T-helper 17 cell (primary cell): Measurements from ENCODE around the gene NFATC1. TPM values are rescaled to one million over a fixed set of nuclear protein-coding genes. Genes with fewer than 3 reads are reported as not detected.
A peak's percentile ranks its signal among the peaks of the same experiment; 100 is the strongest.
"Not testable (repeated sequence)": the region's sequence is repeated elsewhere in the genome, so short reads cannot be mapped to it uniquely, and the experiment has no call there.

Experiments
- ATAC-seq: fragments of 150-1000 bp; cut with Tn5 transposase; 2 replicates; pipeline ENCODE4 v1.10.0; 2021; ENCODE audit warnings: mild to moderate bottlenecking, moderate library complexity
- DNase-seq, 3 donors: peaks; one replicate each; pipeline versions ENCODE4 v3.0.0 to v3.0.0-alpha.2; 2020 to 2021
- H3K9me3 ChIP-seq: one replicate; pipeline ENCODE4 v1.7.0; 2013; ENCODE audit warnings: low read length, mild to moderate bottlenecking; ENCODE audit not compliant: control insufficient read depth, poor library complexity, severe bottlenecking
- H3K27ac Mint-ChIP-seq: one replicate; pipeline ENCODE4 v1.8.0; 2022; ENCODE audit warnings: mild to moderate bottlenecking, moderate library complexity, mixed read lengths
- H3K27me3 Mint-ChIP-seq: one replicate; pipeline ENCODE4 v1.8.0; 2022; ENCODE audit warnings: mixed read lengths
- H3K36me3 Mint-ChIP-seq: one replicate; pipeline ENCODE4 v1.8.0; 2022; ENCODE audit warnings: low read depth, mixed read lengths
- H3K4me1 Mint-ChIP-seq: one replicate; pipeline ENCODE4 v1.8.0; 2022; ENCODE audit warnings: mild to moderate bottlenecking, mixed read lengths
- H3K4me3 Mint-ChIP-seq: one replicate; pipeline ENCODE4 v1.8.0; 2022; ENCODE audit warnings: mild to moderate bottlenecking, moderate library complexity, mixed read lengths
- total RNA-seq, 4 donors: library from RNA in 2 of 4; stranded (reverse) in 2 of 4; gene quantifications; one replicate each; pipeline ENCODE4 v1.2.3 and lab custom pipeline; 2022 to 2026

NFATC1 gene
- total RNA-seq, 2 donors from 2014 or later, result 73.4 to 77.8 TPM

- H3K27me3 Mint-ChIP-seq, result no peaks in the 10 kb centered on the region
- ATAC-seq, result peak; percentile 23
- DNase-seq, result peak in 1 of 3 donors; percentile 3
Measured at GRCh38 chr18:79496237-79496977, 100.7 kb downstream of the NFATC1 start.

GRCh38 chr18:79496978-79497637, 101.4 kb downstream of the NFATC1 start:
- Mint-ChIP-seq H3K27ac (no peak overlapping the region), H3K36me3 (peaks cover 6% of the 10 kb centered on the region)

More at GRCh38 chr18:79496237-79496977, 100.7 kb downstream of the NFATC1 start:
- Mint-ChIP-seq H3K27ac (no peak overlapping the region), H3K4me3 (no peak overlapping the region), H3K36me3 (peaks cover 6% of the 10 kb centered on the region), H3K4me1 (peaks cover 5% of the 10 kb centered on the region)
- peaks cover 12% of the 10 kb centered on the region for H3K9me3 ChIP-seq

GRCh38 chr18:79497638-79498081, 101.9 kb downstream of the NFATC1 start:
- H3K9me3 ChIP-seq, result peaks cover 12% of the 10 kb centered on the region
- H3K4me1 Mint-ChIP-seq, result no peaks in the 10 kb centered on the region
- ATAC-seq (no peak), DNase-seq (no peak)
- peaks cover 6% of the 10 kb centered on the region for H3K36me3 Mint-ChIP-seq
- H3K27me3 Mint-ChIP-seq, result no peaks in the 10 kb centered on the region
- H3K4me3 Mint-ChIP-seq, result no peak overlapping the region
- H3K27ac Mint-ChIP-seq, result no peak overlapping the region

More at GRCh38 chr18:79496978-79497637, 101.4 kb downstream of the NFATC1 start:
- H3K9me3 ChIP-seq, result peaks cover 12% of the 10 kb centered on the region
- Mint-ChIP-seq H3K4me1 (peaks cover 1% of the 10 kb centered on the region), H3K27me3 (no peaks in the 10 kb centered on the region), H3K4me3 (no peak overlapping the region)
- ATAC-seq (no peak), DNase-seq (peak in 1 of 3 donors; percentile 2)

GRCh38 chr18:79498662-79499061, 102.9 kb downstream of the NFATC1 start:
- H3K4me1 Mint-ChIP-seq, result peaks cover 6% of the 10 kb centered on the region
- no peaks in the 10 kb centered on the region for H3K27me3 Mint-ChIP-seq
- peaks cover 6% of the 10 kb centered on the region for H3K36me3 Mint-ChIP-seq
- H3K27ac Mint-ChIP-seq, result no peak overlapping the region
- H3K4me3 Mint-ChIP-seq, result no peak overlapping the region
- ATAC-seq (no peak), DNase-seq (no peak)
- H3K9me3 ChIP-seq, result peaks cover 12% of the 10 kb centered on the region

- peaks cover 6% of the 10 kb centered on the region for H3K36me3 Mint-ChIP-seq
- H3K27me3 Mint-ChIP-seq, result no peaks in the 10 kb centered on the region
- peaks cover 19% of the 10 kb centered on the region for H3K4me1 Mint-ChIP-seq
- ATAC-seq, result no peak
- H3K4me3 Mint-ChIP-seq, result no peak overlapping the region
- DNase-seq, result no peak
- no peak overlapping the region for H3K27ac Mint-ChIP-seq
- H3K9me3 ChIP-seq, result peaks cover 12% of the 10 kb centered on the region
Measured at GRCh38 chr18:79501006-79501405, 105.3 kb downstream of the NFATC1 start.

GRCh38 chr18:79502782-79503181, 107.1 kb downstream of the NFATC1 start:
- Mint-ChIP-seq H3K36me3 (peaks cover 6% of the 10 kb centered on the region), H3K4me1 (peaks cover 28% of the 10 kb centered on the region), H3K27me3 (no peaks in the 10 kb centered on the region), H3K27ac (peak overlapping the region; percentile 54), H3K4me3 (no peak overlapping the region)
- no peak for ATAC-seq
- DNase-seq, result no peak
- peaks cover 11% of the 10 kb centered on the region for H3K9me3 ChIP-seq

GRCh38 chr18:79503406-79503805, 107.7 kb downstream of the NFATC1 start:
- ATAC-seq (no peak), DNase-seq (peak in 1 of 3 donors; percentile 2)
- H3K4me3 Mint-ChIP-seq, result no peak overlapping the region
- H3K27ac Mint-ChIP-seq, result no peak overlapping the region
- no peaks in the 10 kb centered on the region for H3K27me3 Mint-ChIP-seq
- peaks cover 28% of the 10 kb centered on the region for H3K4me1 Mint-ChIP-seq
- peaks cover 9% of the 10 kb centered on the region for H3K9me3 ChIP-seq
- H3K36me3 Mint-ChIP-seq, result peaks cover 4% of the 10 kb centered on the region

GRCh38 chr18:79504034-79504433, 108.3 kb downstream of the NFATC1 start:
- Mint-ChIP-seq H3K27me3 (no peaks in the 10 kb centered on the region), H3K36me3 (peaks cover 7% of the 10 kb centered on the region), H3K4me3 (peak overlapping the region; percentile 36), H3K27ac (peak overlapping the region; percentile 90), H3K4me1 (peaks cover 33% of the 10 kb centered on the region)
- peaks cover 3% of the 10 kb centered on the region for H3K9me3 ChIP-seq
- ATAC-seq (no peak), DNase-seq (peak in 1 of 3 donors; percentile 3)

- H3K27me3 Mint-ChIP-seq, ATAC-seq, H3K36me3 Mint-ChIP-seq, H3K9me3 ChIP-seq: not testable (repeated sequence)
- Mint-ChIP-seq H3K4me1 (peaks cover 33% of the 10 kb centered on the region), H3K4me3 (peak overlapping the region; percentile 47), H3K27ac (peak overlapping the region; percentile 90)
- peak in 1 of 3 donors; percentile 3 for DNase-seq
Measured at GRCh38 chr18:79504495-79504894, 108.8 kb downstream of the NFATC1 start.

GRCh38 chr18:79505465-79505864, 109.7 kb downstream of the NFATC1 start:
- ATAC-seq, DNase-seq, H3K36me3 Mint-ChIP-seq, H3K9me3 ChIP-seq, H3K27me3 Mint-ChIP-seq: not testable (repeated sequence)
- peak overlapping the region; percentile 68 for H3K27ac Mint-ChIP-seq
- H3K4me3 Mint-ChIP-seq, result peak overlapping the region; percentile 52
- peaks cover 33% of the 10 kb centered on the region for H3K4me1 Mint-ChIP-seq

GRCh38 chr18:79506191-79507075, 110.7 kb downstream of the NFATC1 start:
- H3K27me3 Mint-ChIP-seq, result no peaks in the 10 kb centered on the region
- peaks cover 4% of the 10 kb centered on the region for H3K36me3 Mint-ChIP-seq
- no peaks in the 10 kb centered on the region for H3K9me3 ChIP-seq
- DNase-seq, result peak in 1 of 3 donors; percentile 2
- H3K4me1 Mint-ChIP-seq, result peaks cover 33% of the 10 kb centered on the region
- no peak overlapping the region for H3K4me3 Mint-ChIP-seq
- peak overlapping the region; percentile 68 for H3K27ac Mint-ChIP-seq
- ATAC-seq, result peak; percentile 33

GRCh38 chr18:79507076-79507545, 111.4 kb downstream of the NFATC1 start:
- Mint-ChIP-seq H3K27me3 (no peaks in the 10 kb centered on the region), H3K4me1 (peaks cover 33% of the 10 kb centered on the region)
- ATAC-seq, result peak; percentile 43

More at GRCh38 chr18:79507076-79507545, 111.4 kb downstream of the NFATC1 start:
- Mint-ChIP-seq H3K36me3 (peaks cover 4% of the 10 kb centered on the region), H3K27ac (peak overlapping the region; percentile 68), H3K4me3 (no peak overlapping the region)
- H3K9me3 ChIP-seq, result no peaks in the 10 kb centered on the region
- DNase-seq, result no peak
